CD14-positive monocyte (primary cell): ENCODE results near the gene HNMT. TPM values are rescaled to one million over a fixed set of nuclear protein-coding genes. Genes with fewer than 3 reads are reported as not detected.

Source experiments
- DNase-seq, 3 donors: peaks; one replicate each; pipeline ENCODE4 v3.0.0-alpha.2; 2011 to 2022
- H2AFZ ChIP-seq: 2 replicates; pipeline ENCODE4 v1.6.0; 2012; ENCODE audit warnings: mild to moderate bottlenecking, low read depth, low read length, inconsistent platforms; ENCODE audit not compliant: insufficient read depth, poor library complexity, severe bottlenecking
- H3K27ac ChIP-seq, 2 donors: 1 replicate in 1 of 2; 2 replicates in 1 of 2; pipeline ENCODE4 v1.5.1; 2012 to 2013; ENCODE audit warnings: low read length in 2 of 2, control low read depth in 1 of 2, inconsistent platforms in 1 of 2, low read depth in 1 of 2, mild to moderate bottlenecking in 1 of 2
- H3K27me3 ChIP-seq, 2 donors: one replicate each; pipeline versions ENCODE4 v1.6.0 to v1.6.1; 2011 to 2013; ENCODE audit warnings: low read length in 2 of 2; ENCODE audit not compliant: control insufficient read depth in 2 of 2, insufficient read depth in 2 of 2
- H3K36me3 ChIP-seq, 2 donors: replicated peaks in 1 of 2; 1 replicate in 1 of 2; 2 replicates in 1 of 2; pipeline versions ENCODE4 v1.5.1 to v1.6.1; 2012 to 2013; ENCODE audit warnings: low read length in 2 of 2, control low read depth in 1 of 2, inconsistent platforms in 1 of 2, mild to moderate bottlenecking in 1 of 2; ENCODE audit not compliant: insufficient read depth in 2 of 2, control insufficient read depth in 1 of 2
- H3K4me1 ChIP-seq, 2 donors: 1 replicate in 1 of 2; 2 replicates in 1 of 2; pipeline versions ENCODE4 v1.5.1 to v1.6.1; 2012 to 2013; ENCODE audit warnings: low read length in 2 of 2, control low read depth in 1 of 2, inconsistent platforms in 1 of 2, mild to moderate bottlenecking in 1 of 2, moderate library complexity in 1 of 2; ENCODE audit not compliant: insufficient read depth in 2 of 2, control insufficient read depth in 1 of 2
- H3K4me2 ChIP-seq: replicated peaks from 2 replicates; pipeline ENCODE3; 2012; ENCODE audit warnings: low read length, moderate library complexity, mild to moderate bottlenecking; ENCODE audit not compliant: poor library complexity, severe bottlenecking; ENCODE audit errors: extremely low read depth
- H3K4me3 ChIP-seq, 3 experiments: fragments of 200-600 bp in 1 of 3; sonication (generic) in 1 of 3; replicated peaks in 1 of 3; 1 replicate in 2 of 3; 2 replicates in 1 of 3; pipeline ENCODE4 v1.5.1; 2011 to 2013; ENCODE audit warnings: low read length in 3 of 3, mild to moderate bottlenecking in 3 of 3, control low read depth in 2 of 3, low read depth in 2 of 3, inconsistent platforms in 1 of 3, moderate library complexity in 1 of 3
- H3K79me2 ChIP-seq: 2 replicates; pipeline ENCODE4 v1.6.0; 2012; ENCODE audit warnings: mild to moderate bottlenecking, control low read depth, inconsistent platforms, low read length, moderate library complexity; ENCODE audit not compliant: insufficient read depth
- H3K9ac ChIP-seq: 2 replicates; pipeline ENCODE4 v1.6.0; 2017; ENCODE audit warnings: low read length, mild to moderate bottlenecking; ENCODE audit not compliant: insufficient read depth, poor library complexity, severe bottlenecking
- H3K9me3 ChIP-seq, 2 donors: replicated peaks in 1 of 2; 1 replicate in 1 of 2; 2 replicates in 1 of 2; pipeline versions ENCODE4 v1.5.1 to v1.6.1; 2012 to 2013; ENCODE audit warnings: low read length in 2 of 2, control low read depth in 1 of 2; ENCODE audit not compliant: control insufficient read depth in 1 of 2, insufficient read depth in 1 of 2
- H4K20me1 ChIP-seq: 2 replicates; pipeline ENCODE4 v1.6.0; 2012; ENCODE audit warnings: mild to moderate bottlenecking, low read length, control low read depth, moderate library complexity; ENCODE audit not compliant: insufficient read depth
- H3K27ac Mint-ChIP-seq, 7 donors: one replicate each; pipeline ENCODE4 v1.8.0; 2020; ENCODE audit warnings: mild to moderate bottlenecking in 7 of 7, mixed read lengths in 7 of 7, moderate library complexity in 6 of 7, inconsistent platforms in 2 of 7
- H3K27me3 Mint-ChIP-seq, 3 donors: one replicate each; pipeline ENCODE4 v1.8.0; 2021 to 2022; ENCODE audit warnings: low read depth in 3 of 3, mild to moderate bottlenecking in 3 of 3, mixed read lengths in 3 of 3, moderate library complexity in 3 of 3, inconsistent platforms in 1 of 3
- H3K36me3 Mint-ChIP-seq, 2 donors: one replicate each; pipeline ENCODE4 v1.8.0; 2020; ENCODE audit warnings: mixed read lengths in 2 of 2, inconsistent platforms in 1 of 2, mild to moderate bottlenecking in 1 of 2
- H3K4me1 Mint-ChIP-seq: one replicate; pipeline ENCODE4 v1.8.0; 2020; ENCODE audit warnings: mild to moderate bottlenecking, mixed read lengths
- H3K4me3 Mint-ChIP-seq, 2 donors: one replicate each; pipeline ENCODE4 v1.8.0; 2020; ENCODE audit warnings: mild to moderate bottlenecking in 2 of 2, mixed read lengths in 2 of 2, moderate library complexity in 1 of 2
- H3K9me3 Mint-ChIP-seq, 7 donors: one replicate each; pipeline ENCODE4 v1.8.0; 2020 to 2022; ENCODE audit warnings: mixed read lengths in 7 of 7, mild to moderate bottlenecking in 6 of 7, moderate library complexity in 6 of 7, inconsistent platforms in 2 of 7
- CTCF ChIP-seq: fragments of 200-600 bp; IDR thresholded peaks from one replicate; pipeline ENCODE4 v1.8.0; 2022; ENCODE audit warnings: antibody characterized with exemption, mild to moderate bottlenecking
- WGBS: methylation state at CpG from one replicate; pipeline ENCODE4 v1.1.5; 2013; ENCODE audit warnings: missing lambda C conversion rate; ENCODE audit not compliant: insufficient coverage; 5-methylcytosine and 5-hydroxymethylcytosine counted together
- intact Hi-C, 2 donors: fragments of 100-400 bp; cut with micrococcal nuclease; formaldehyde crosslinking; loops; one replicate each; pipeline versions ENCODE4 v1.15.0 to v1.15.1; 2023
- polyA plus RNA-seq, 3 donors: library from polyadenylated mRNA; depleted of rRNA in 1 of 3; unstranded in 2 of 3; stranded (reverse) in 1 of 3; fragments of 300-500 nt in 2 of 3; fragments of >200 nt in 1 of 3; fragmentation: Illumina TruSeq in 2 of 3; gene quantifications; 1 replicate in 2 of 3; 2 replicates in 1 of 3; pipeline ENCODE4 v1.2.3, GENCODE V29; 2012 to 2021

Gene HNMT
- polyA plus RNA-seq, 3 donors: 83.0 to 118 (median 109) TPM

GRCh38 chr2:137976274-137976673, 12.0 kb downstream of the HNMT start:
- Histone ChIP-seq H2AFZ (no peak overlapping the region), H3K79me2 (peaks cover 68% of the 10 kb centered on the region), H3K36me3 (peaks cover 51 to 60% of the 10 kb centered on the region in 2 donors), H3K4me2 (no peak overlapping the region), H3K27me3 (no peaks in the 10 kb centered on the region), H3K4me3 (no peak overlapping the region), H3K9me3 (no peaks in the 10 kb centered on the region), H3K9ac (no peak overlapping the region), H3K27ac (peak overlapping the region in 1 of 2 donors; percentile 26), H4K20me1 (peaks cover 42% of the 10 kb centered on the region), H3K4me1 (peaks cover 17 to 24% of the 10 kb centered on the region in 2 donors)
- H3K27ac Mint-ChIP-seq: peak overlapping the region in 4 of 7 donors; percentile 19 to 86 (median 56)
- peaks cover 21% of the 10 kb centered on the region for H3K4me1 Mint-ChIP-seq
- intact Hi-C loops: no loop called here
- peaks cover 0 to 4% (median 2%) of the 10 kb centered on the region in 3 donors for H3K27me3 Mint-ChIP-seq
- peaks cover 0 to 3% (median 0%) of the 10 kb centered on the region in 7 donors for H3K9me3 Mint-ChIP-seq
- no peak overlapping the region for H3K4me3 Mint-ChIP-seq
- peak in 1 of 3 donors; percentile 29 for DNase-seq
- 67% methylated on average over 1 of the region's 3 CpGs for WGBS
- no peak for TF ChIP-seq CTCF
- H3K36me3 Mint-ChIP-seq: peaks cover 43 to 56% of the 10 kb centered on the region in 2 donors

- Mint-ChIP-seq H3K9me3 (peaks cover 0 to 3% (median 0%) of the 10 kb centered on the region in 7 donors), H3K27me3 (peaks cover 0 to 2% (median 2%) of the 10 kb centered on the region in 3 donors), H3K27ac (peak overlapping the region in 3 of 7 donors; percentile 20 to 50 (median 30)), H3K4me3 (no peak overlapping the region), H3K36me3 (peaks cover 47 to 61% of the 10 kb centered on the region in 2 donors), H3K4me1 (peaks cover 31% of the 10 kb centered on the region)
- Histone ChIP-seq H2AFZ (no peak overlapping the region), H3K36me3 (peaks cover 45 to 59% of the 10 kb centered on the region in 2 donors), H4K20me1 (peaks cover 42% of the 10 kb centered on the region), H3K9me3 (no peaks in the 10 kb centered on the region), H3K9ac (no peak overlapping the region), H3K4me2 (no peak overlapping the region), H3K4me1 (peaks cover 21 to 28% of the 10 kb centered on the region in 2 donors), H3K4me3 (no peak overlapping the region), H3K27ac (no peak overlapping the region), H3K79me2 (peaks cover 68% of the 10 kb centered on the region), H3K27me3 (no peaks in the 10 kb centered on the region)
- intact Hi-C loops: no loop called here
- TF ChIP-seq CTCF: no peak
- DNase-seq: no peak
Observed at GRCh38 chr2:137977790-137978189, 13.5 kb downstream of the HNMT start.
